Panc1 (cell line): ENCODE measurements around the gene DPYSL5.

Source experiments
- POLR2AphosphoS5 ChIP-seq: IDR thresholded peaks from 2 replicates; pipeline ENCODE4 v1.6.1; 2012; ENCODE audit warnings: mild to moderate bottlenecking, low read depth, low read length, moderate library complexity
- SIN3A ChIP-seq: IDR thresholded peaks from 2 replicates; pipeline ENCODE4 v1.6.1; 2012; ENCODE audit warnings: low read depth, mild to moderate bottlenecking, low read length, moderate library complexity, borderline replicate concordance; ENCODE audit not compliant: insufficient read depth
- TCF7L2 ChIP-seq: IDR thresholded peaks from 2 replicates; pipeline ENCODE4 v1.6.1; 2011; ENCODE audit warnings: mild to moderate bottlenecking, low read depth, low read length, inconsistent platforms
- TF ChIP-seq, protein P1 (sequence below): fragments of 450-650 bp; IDR thresholded peaks from 2 replicates; pipeline ENCODE4 v1.5.1; 2017; ENCODE audit warnings: mild to moderate bottlenecking
- TF ChIP-seq, protein P2 (sequence below), 2 experiments: IDR thresholded peaks; 2 replicates each; pipeline ENCODE4 v1.6.1; 2011 to 2012; ENCODE audit warnings: low read depth in 2 of 2, control low read depth in 1 of 2, low read length in 1 of 2, mild to moderate bottlenecking in 1 of 2, moderate library complexity in 1 of 2; ENCODE audit not compliant: insufficient read depth in 1 of 2

DNA sequence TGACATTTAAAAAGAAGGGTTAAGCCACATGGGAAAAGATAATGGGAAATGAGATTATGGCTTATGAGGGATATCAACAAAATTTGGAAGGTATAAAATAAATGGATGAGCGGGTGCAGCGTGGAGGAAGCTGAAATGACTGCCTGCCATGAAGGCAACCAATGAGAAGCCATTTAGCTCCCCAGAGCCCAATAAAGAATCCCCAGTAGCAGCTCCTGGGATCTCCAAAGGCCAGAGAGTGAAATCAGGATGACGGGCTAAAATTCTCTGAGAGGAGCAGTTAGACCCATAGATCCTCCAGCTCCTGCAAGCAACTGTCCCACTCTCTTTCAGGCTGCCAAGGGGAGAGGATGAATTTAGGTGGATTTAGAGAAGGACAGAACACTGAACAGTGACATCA is 109.6 kb downstream of the DPYSL5 start:
- TF ChIP-seq, protein P1, sequence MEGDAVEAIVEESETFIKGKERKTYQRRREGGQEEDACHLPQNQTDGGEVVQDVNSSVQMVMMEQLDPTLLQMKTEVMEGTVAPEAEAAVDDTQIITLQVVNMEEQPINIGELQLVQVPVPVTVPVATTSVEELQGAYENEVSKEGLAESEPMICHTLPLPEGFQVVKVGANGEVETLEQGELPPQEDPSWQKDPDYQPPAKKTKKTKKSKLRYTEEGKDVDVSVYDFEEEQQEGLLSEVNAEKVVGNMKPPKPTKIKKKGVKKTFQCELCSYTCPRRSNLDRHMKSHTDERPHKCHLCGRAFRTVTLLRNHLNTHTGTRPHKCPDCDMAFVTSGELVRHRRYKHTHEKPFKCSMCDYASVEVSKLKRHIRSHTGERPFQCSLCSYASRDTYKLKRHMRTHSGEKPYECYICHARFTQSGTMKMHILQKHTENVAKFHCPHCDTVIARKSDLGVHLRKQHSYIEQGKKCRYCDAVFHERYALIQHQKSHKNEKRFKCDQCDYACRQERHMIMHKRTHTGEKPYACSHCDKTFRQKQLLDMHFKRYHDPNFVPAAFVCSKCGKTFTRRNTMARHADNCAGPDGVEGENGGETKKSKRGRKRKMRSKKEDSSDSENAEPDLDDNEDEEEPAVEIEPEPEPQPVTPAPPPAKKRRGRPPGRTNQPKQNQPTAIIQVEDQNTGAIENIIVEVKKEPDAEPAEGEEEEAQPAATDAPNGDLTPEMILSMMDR = no peak
- TF ChIP-seq SIN3A (no peak), POLR2AphosphoS5 (no peak), TCF7L2 (no peak)
- TF ChIP-seq, protein P2, sequence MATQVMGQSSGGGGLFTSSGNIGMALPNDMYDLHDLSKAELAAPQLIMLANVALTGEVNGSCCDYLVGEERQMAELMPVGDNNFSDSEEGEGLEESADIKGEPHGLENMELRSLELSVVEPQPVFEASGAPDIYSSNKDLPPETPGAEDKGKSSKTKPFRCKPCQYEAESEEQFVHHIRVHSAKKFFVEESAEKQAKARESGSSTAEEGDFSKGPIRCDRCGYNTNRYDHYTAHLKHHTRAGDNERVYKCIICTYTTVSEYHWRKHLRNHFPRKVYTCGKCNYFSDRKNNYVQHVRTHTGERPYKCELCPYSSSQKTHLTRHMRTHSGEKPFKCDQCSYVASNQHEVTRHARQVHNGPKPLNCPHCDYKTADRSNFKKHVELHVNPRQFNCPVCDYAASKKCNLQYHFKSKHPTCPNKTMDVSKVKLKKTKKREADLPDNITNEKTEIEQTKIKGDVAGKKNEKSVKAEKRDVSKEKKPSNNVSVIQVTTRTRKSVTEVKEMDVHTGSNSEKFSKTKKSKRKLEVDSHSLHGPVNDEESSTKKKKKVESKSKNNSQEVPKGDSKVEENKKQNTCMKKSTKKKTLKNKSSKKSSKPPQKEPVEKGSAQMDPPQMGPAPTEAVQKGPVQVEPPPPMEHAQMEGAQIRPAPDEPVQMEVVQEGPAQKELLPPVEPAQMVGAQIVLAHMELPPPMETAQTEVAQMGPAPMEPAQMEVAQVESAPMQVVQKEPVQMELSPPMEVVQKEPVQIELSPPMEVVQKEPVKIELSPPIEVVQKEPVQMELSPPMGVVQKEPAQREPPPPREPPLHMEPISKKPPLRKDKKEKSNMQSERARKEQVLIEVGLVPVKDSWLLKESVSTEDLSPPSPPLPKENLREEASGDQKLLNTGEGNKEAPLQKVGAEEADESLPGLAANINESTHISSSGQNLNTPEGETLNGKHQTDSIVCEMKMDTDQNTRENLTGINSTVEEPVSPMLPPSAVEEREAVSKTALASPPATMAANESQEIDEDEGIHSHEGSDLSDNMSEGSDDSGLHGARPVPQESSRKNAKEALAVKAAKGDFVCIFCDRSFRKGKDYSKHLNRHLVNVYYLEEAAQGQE (IDR thresholded peaks at IDR 0.05; ENCODE audit: insufficient read depth in 1 of 2, low read depth in 2 of 2, low read length in 1 of 2) = no peak
